HepG2 (cell line): ENCODE results near the gene ADIPOR2.
"Not testable (repeated sequence)": the region's sequence is repeated elsewhere in the genome, so short reads cannot be mapped to it uniquely, and the experiment has no call there.

Experiments used
- GABPA ChIP-seq, 2 experiments: IDR thresholded peaks; 2 replicates each; pipeline ENCODE4 v1.6.1; 2011 to 2016; ENCODE audit warnings: low read depth in 2 of 2, low read length in 1 of 2, missing biosample characterization in 1 of 2, missing genetic modification characterization in 1 of 2
- JUN ChIP-seq: sonication (generic); formaldehyde crosslinking; IDR thresholded peaks from 2 replicates; pipeline ENCODE4 v1.4.0; 2020; ENCODE audit warnings: mild to moderate bottlenecking, missing genetic modification reagents
- KLF11 ChIP-seq: IDR thresholded peaks from 2 replicates; pipeline ENCODE4 v1.6.1; 2016; ENCODE audit warnings: missing compliant biosample characterization
- MAX ChIP-seq: IDR thresholded peaks from 2 replicates; pipeline ENCODE4 v1.6.1; 2012; ENCODE audit warnings: inconsistent platforms
- NR2C2 ChIP-seq: sonication (generic); formaldehyde crosslinking; IDR thresholded peaks from 2 replicates; pipeline ENCODE4 v1.4.0; 2020; ENCODE audit warnings: missing genetic modification reagents, mild to moderate bottlenecking, moderate library complexity, borderline replicate concordance
- PTBP1 ChIP-seq: fragments of 200-400 bp; formaldehyde crosslinking; IDR thresholded peaks from 2 replicates; pipeline ENCODE4 v1.6.1; 2018; ENCODE audit warnings: low read length, low read depth; ENCODE audit not compliant: poor library complexity, severe bottlenecking
- SP1 ChIP-seq, 2 experiments: fragments of 450-650 bp in 1 of 2; sonication (generic) in 1 of 2; formaldehyde crosslinking in 1 of 2; IDR thresholded peaks; 2 replicates each; pipeline versions ENCODE4 v1.4.0 to v1.6.1; 2016 to 2020; ENCODE audit warnings: missing genetic modification reagents in 1 of 2
- SRSF1 ChIP-seq: fragments of 200-400 bp; formaldehyde crosslinking; optimal IDR thresholded peaks from 2 replicates; pipeline ENCODE3; 2017; ENCODE audit warnings: mild to moderate bottlenecking, low read depth, low read length, moderate library complexity
- YY1 ChIP-seq: IDR thresholded peaks from 2 replicates; pipeline ENCODE4 v1.6.1; 2011; ENCODE audit warnings: low read length, low read depth, moderate library complexity, mild to moderate bottlenecking; ENCODE audit not compliant: insufficient read depth, insufficient replicate concordance
- ZBTB7A ChIP-seq: sonication (generic); formaldehyde crosslinking; IDR thresholded peaks from 2 replicates; pipeline ENCODE4 v1.8.0; 2022; ENCODE audit warnings: mild to moderate bottlenecking, missing genetic modification reagents
- ZNF234 ChIP-seq: sonication (generic); formaldehyde crosslinking; conservative IDR thresholded peaks from 2 replicates; pipeline ENCODE4 v1.5.1; 2020; ENCODE audit warnings: mild to moderate bottlenecking, missing genetic modification reagents
- ZNF280B ChIP-seq: sonication (generic); formaldehyde crosslinking; IDR thresholded peaks from 2 replicates; pipeline ENCODE4 v1.5.0; 2020; ENCODE audit warnings: missing genetic modification reagents, mild to moderate bottlenecking, borderline replicate concordance
- ZNF282 ChIP-seq: fragments of 450-650 bp; IDR thresholded peaks from 2 replicates; pipeline ENCODE4 v1.6.1; 2018; ENCODE audit not compliant: partially characterized antibody
- TF ChIP-seq, protein P1 (sequence below): sonication (generic); formaldehyde crosslinking; IDR thresholded peaks from 2 replicates; pipeline ENCODE4 v1.8.1; 2023; ENCODE audit warnings: mild to moderate bottlenecking, moderate library complexity, missing genetic modification reagents

- TF ChIP-seq SRSF1; SP1 (IDR thresholded peaks at IDR 0.05); SP1 (CRISPR knock-in tag; IDR thresholded peaks at IDR 0.05); YY1; ZNF280B (CRISPR knock-in tag); ZBTB7A (CRISPR knock-in tag); JUN (CRISPR knock-in tag); ZNF282; KLF11 (CRISPR knock-in tag); PTBP1; MAX; GABPA (IDR thresholded peaks at IDR 0.05; ENCODE audit: low read depth, low read length); GABPA (CRISPR knock-in tag; IDR thresholded peaks at IDR 0.05; ENCODE audit: low read depth); NR2C2 (CRISPR knock-in tag); ZNF234 (CRISPR knock-in tag): not testable (repeated sequence)
- TF ChIP-seq, protein P1, sequence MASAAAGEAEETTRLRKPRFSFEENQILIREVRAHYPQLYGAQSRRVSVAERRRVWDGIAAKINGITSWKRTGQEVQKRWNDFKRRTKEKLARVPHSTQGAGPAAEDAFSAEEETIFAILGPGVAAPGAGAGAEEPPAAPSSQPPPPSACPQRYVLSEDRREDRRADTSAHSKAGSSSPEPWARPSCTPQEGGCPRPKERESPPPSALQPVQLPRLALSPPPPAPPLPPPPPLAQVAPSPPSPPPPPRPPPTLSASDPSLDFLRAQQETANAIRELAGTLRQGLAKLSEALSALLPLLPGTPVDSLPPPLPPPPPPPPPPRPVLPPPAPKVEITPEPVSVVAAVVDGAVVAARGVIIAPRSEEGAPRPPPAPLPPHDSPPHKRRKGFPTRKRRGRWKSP (CRISPR knock-in tag), result not testable (repeated sequence)
Measured at GRCh38 chr12:1709968-1710367, 19.1 kb downstream of the ADIPOR2 start.
